BLaER1 (cell line): ENCODE results near the gene STAG2.
"Not testable (repeated sequence)": the region's sequence is repeated elsewhere in the genome, so short reads cannot be mapped to it uniquely, and the experiment has no call there.

Experiments
- H3K27ac ChIP-seq: shearing (Covaris generic); formaldehyde crosslinking; 2 replicates; pipeline ENCODE4 v1.8.1; 2022
- H3K27me3 ChIP-seq: shearing (Covaris generic); formaldehyde crosslinking; 2 replicates; pipeline ENCODE4 v1.8.1; 2022
- H3K36me3 ChIP-seq: shearing (Covaris generic); formaldehyde crosslinking; 2 replicates; pipeline ENCODE4 v1.8.1; 2022
- H3K4me1 ChIP-seq: shearing (Covaris generic); formaldehyde crosslinking; 2 replicates; pipeline ENCODE4 v1.8.1; 2022
- H3K4me2 ChIP-seq: shearing (Covaris generic); formaldehyde crosslinking; 2 replicates; pipeline ENCODE4 v1.8.1; 2022
- H3K4me3 ChIP-seq: shearing (Covaris generic); formaldehyde crosslinking; 2 replicates; pipeline ENCODE4 v1.8.1; 2022
- H3K9ac ChIP-seq: shearing (Covaris generic); formaldehyde crosslinking; 2 replicates; pipeline ENCODE4 v1.8.1; 2022
- H3K9me3 ChIP-seq: shearing (Covaris generic); formaldehyde crosslinking; 2 replicates; pipeline ENCODE4 v1.8.1; 2022
- H4K20me1 ChIP-seq: shearing (Covaris generic); formaldehyde crosslinking; 2 replicates; pipeline ENCODE4 v1.8.1; 2022
- Cebpa-rat ChIP-seq: shearing (Covaris generic); IDR thresholded peaks from 2 replicates; pipeline ENCODE4 v1.8.1; 2022

STAG2 gene

DNA sequence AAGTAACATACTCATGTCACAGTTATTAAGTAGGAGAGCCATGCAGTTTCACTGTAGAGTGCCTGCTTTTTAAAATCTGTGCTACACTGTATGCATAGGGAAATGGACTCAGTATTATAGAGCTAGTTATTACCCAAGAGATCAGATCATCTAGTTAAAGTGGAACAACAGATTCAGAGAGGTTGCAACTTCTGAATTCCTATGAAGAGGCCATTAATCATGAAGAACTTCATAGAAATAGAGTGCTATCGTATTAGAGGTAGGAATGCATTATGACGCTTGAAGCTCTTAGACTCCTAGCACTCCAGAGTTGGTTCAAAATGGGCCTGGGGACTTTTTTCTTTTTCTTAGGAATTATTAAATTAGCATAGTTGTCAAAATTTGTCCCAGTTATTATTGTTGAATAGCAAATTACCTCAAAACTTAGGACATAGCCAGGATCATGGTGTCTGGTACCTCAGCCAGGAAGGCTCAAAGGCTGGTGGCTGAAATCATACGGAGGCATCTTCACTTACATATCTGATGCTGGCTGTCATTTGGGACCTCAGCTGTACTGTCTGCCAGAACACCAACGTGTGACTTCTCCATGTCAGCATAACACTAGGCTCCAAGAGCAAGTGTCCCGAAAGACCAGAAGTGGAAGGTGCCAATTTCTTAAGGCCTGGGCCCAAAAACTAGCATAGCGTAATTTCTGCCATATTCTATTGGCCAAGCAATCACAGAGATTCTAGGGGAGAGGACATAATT is 125.7 kb downstream of the STAG2 start:
- Histone ChIP-seq H3K36me3 (peaks cover 70% of the 10 kb centered on the region), H4K20me1 (0 out of 2 replicates have a peak, but pooled peaks cover 15% of the 10 kb centered on the region)

DNA sequence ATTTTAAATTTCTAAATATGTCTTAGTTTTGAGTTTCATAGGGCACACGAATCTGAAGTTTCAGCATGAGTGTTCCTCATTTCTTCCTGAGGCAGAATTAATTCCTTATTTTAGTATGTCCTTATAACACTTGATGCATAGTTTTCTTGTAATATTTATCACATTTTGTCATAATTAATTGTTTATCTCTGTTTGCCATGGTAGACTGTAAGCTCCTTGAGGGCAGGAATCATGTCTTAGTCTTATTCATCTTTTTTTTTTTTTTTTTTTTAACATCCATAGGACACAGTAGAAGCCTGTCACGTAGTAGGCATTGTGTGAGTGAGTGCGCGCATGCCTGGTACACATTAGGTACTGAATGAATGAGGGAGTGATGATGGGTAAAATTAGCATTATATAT is 131.7 kb downstream of the STAG2 start:
- no peak overlapping the region for H3K4me2 ChIP-seq
- no peak overlapping the region for H3K4me3 ChIP-seq
- no peaks in the 10 kb centered on the region for H3K4me1 ChIP-seq
- no peak for TF ChIP-seq Cebpa-rat
- H3K36me3 ChIP-seq = peaks cover 57% of the 10 kb centered on the region
- H3K27me3 ChIP-seq = peaks cover 68% of the 10 kb centered on the region
- no peak overlapping the region for H3K27ac ChIP-seq
- H4K20me1 ChIP-seq = peaks cover 16% of the 10 kb centered on the region; the same call in 1 of the 2 replicates
- no peak overlapping the region for H3K9ac ChIP-seq
- no peaks in the 10 kb centered on the region for H3K9me3 ChIP-seq

More for the DNA sequence above, 125.7 kb downstream of the STAG2 start:
- Histone ChIP-seq H3K9me3 (no peaks in the 10 kb centered on the region), H3K9ac (no peak overlapping the region), H3K4me3 (no peak overlapping the region), H3K4me2 (no peak overlapping the region), H3K27me3 (peaks cover 61% of the 10 kb centered on the region), H3K4me1 (no peaks in the 10 kb centered on the region), H3K27ac (no peak overlapping the region)
- TF ChIP-seq Cebpa-rat = no peak

DNA sequence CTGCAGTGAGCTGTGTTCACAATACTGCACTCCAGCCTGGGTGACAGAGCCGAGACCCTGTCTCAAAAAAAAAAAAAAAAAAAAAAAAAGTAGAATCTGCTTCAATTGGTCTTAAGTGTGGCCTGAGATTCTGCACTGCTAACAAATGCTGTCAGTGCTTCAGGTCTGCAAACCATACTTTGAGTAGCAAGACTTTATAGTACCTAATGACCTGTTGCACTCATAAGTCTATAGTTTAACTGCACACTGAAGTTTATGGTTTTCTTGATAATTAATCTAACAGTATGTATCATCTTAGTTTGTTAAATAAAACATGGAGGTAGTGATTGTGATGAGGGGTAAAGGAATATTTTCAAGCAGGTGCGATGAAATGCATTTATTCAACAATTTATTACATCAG is 135.6 kb downstream of the STAG2 start:
- Histone ChIP-seq H3K27me3 (peaks cover 72% of the 10 kb centered on the region), H3K36me3 (peaks cover 33% of the 10 kb centered on the region), H3K27ac (no peak overlapping the region), H3K4me3 (no peak overlapping the region), H3K4me1 (no peaks in the 10 kb centered on the region), H4K20me1 (peaks cover 9% of the 10 kb centered on the region; the same call in 1 of the 2 replicates), H3K9ac (no peak overlapping the region), H3K4me2 (no peak overlapping the region), H3K9me3 (no peaks in the 10 kb centered on the region)
- no peak for TF ChIP-seq Cebpa-rat

DNA sequence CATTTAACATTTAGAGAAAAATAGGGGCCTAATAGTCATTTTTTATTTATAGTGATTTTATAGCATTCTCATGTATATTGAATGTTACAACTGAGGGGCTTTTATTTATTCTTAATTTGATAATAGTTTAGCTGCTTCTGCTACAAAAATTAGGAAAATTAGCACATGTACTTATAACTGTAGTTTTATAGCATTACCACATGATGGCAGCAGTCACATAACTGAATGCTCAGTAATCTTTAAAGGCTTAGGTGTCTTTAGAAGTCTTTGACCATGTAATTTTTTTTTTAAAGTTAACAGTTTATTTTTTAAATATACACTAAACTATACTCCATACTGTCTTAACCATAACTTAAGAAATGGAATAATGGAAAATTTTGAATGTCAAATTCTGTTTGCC is 136.6 kb downstream of the STAG2 start:
- Histone ChIP-seq H4K20me1 (peaks cover 9% of the 10 kb centered on the region; the same call in 1 of the 2 replicates), H3K36me3 (peaks cover 34% of the 10 kb centered on the region), H3K4me1 (no peaks in the 10 kb centered on the region), H3K9ac (no peak overlapping the region), H3K4me3 (no peak overlapping the region), H3K9me3 (peaks cover 3% of the 10 kb centered on the region), H3K4me2 (no peak overlapping the region), H3K27ac (no peak overlapping the region), H3K27me3 (peaks cover 69% of the 10 kb centered on the region)
- TF ChIP-seq Cebpa-rat = no peak

DNA sequence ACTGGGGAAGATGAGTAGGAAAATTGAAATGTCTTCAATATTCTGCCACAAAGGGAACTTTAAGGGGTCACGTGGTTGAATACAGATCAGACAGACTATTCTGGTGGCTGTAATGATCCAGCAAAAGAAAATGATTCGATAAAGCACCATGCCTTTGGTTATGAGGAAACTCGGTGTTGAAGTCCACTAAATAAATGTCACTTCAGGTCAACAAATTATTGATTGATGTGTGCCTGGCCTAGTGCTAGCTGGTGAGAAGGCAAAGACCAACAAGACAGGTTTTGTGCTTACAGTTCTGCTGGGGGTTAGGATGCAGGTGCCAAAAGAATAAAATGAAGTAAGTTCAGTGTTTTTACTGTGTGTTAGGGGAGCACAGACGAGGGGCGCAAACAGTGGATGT is 142.5 kb downstream of the STAG2 start:
- TF ChIP-seq Cebpa-rat = no peak
- Histone ChIP-seq H3K9me3 (peaks cover 18% of the 10 kb centered on the region), H4K20me1 (no peaks in the 10 kb centered on the region)

DNA sequence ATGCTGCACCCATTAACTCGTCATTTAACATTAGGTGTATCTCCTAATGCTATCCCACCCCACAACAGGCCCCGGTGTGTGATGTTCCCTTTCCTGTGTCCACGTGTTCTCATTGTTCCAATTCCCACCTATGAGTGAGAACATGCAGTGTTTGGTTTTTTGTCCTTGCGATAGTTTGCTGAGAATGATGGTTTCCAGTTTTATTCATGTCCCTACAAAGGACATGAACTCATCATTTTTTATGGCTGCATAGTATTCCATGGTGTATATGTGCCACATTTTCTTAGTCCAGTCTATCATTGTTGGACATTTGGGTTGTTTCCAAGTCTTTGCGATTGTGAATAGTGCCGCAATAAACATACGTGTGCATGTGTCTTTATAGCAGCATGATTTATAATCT is 143.0 kb downstream of the STAG2 start:
- not testable (repeated sequence) for H3K27ac ChIP-seq, H3K9ac ChIP-seq, H3K4me2 ChIP-seq, H4K20me1 ChIP-seq, H3K4me1 ChIP-seq, H3K4me3 ChIP-seq
- H3K36me3 ChIP-seq = peaks cover 19% of the 10 kb centered on the region
- H3K9me3 ChIP-seq = peaks cover 22% of the 10 kb centered on the region
- peaks cover 41% of the 10 kb centered on the region; the same call in 1 of the 2 replicates for H3K27me3 ChIP-seq

More for the DNA sequence above, 142.5 kb downstream of the STAG2 start:
- no peak overlapping the region for H3K4me3 ChIP-seq
- no peak overlapping the region for H3K27ac ChIP-seq
- peaks cover 41% of the 10 kb centered on the region; the same call in 1 of the 2 replicates for H3K27me3 ChIP-seq
- peaks cover 23% of the 10 kb centered on the region for H3K36me3 ChIP-seq
- H3K4me2 ChIP-seq = no peak overlapping the region
- H3K4me1 ChIP-seq = no peaks in the 10 kb centered on the region
- H3K9ac ChIP-seq = no peak overlapping the region

DNA sequence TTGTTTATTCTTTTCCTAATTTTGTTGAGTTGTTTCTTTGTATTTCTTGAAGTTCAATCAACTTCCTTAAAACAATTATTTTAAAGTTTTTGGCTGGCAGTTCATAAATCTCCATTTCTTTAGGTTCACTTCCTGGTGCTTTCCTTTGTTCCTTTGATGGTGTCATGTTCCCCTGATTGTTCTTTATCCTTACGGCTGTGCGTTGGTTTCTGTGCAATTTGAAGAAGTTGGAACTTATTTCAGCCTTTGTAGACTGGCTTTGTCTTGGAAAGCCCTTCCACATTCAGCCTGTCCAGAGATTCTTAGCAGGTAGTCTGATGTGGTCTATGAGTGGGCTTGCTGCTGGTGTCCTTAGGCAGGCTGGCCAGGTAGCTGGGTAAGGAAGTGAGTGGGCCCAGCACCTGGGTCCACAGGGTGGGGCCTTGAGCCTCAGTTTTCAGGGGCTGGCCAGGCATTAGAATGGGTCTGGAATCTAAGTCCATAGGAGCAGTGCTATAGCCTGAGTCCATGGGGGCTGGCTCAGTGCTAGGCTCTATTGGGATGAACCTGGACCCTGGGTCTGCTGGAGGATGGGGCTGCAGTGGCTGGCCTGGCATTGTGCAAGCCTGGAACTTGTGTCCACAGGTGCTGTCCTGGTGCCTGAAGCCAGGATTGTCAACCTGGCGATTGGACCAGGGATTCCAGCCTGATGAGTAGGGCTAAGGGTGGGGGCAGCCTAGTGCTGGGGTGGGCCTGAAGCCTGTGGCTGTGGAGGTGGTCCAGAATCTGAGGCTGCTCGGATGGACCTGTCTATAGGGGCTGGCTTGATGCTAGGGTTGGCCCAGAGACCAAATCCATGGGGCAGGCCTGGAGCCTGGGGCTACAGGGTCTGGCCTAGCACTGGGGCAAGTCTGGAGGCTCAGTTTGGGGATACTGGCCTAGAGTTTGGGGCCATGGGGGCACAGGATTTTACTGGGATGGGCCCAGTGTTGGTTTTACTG is 152.4 kb downstream of the STAG2 start:
- H3K27me3 ChIP-seq = peaks cover 56% of the 10 kb centered on the region
- H3K4me3 ChIP-seq = no peak overlapping the region
- peaks cover 14% of the 10 kb centered on the region for H3K9me3 ChIP-seq
- no peak overlapping the region for H3K4me2 ChIP-seq
- no peak overlapping the region for H3K9ac ChIP-seq
- H3K36me3 ChIP-seq = 0 out of 2 replicates have a peak, but pooled peaks cover 4% of the 10 kb centered on the region
- H4K20me1 ChIP-seq = no peaks in the 10 kb centered on the region; the same call in 1 of the 2 replicates
- H3K4me1 ChIP-seq = no peaks in the 10 kb centered on the region
- H3K27ac ChIP-seq = no peak overlapping the region
- no peak for TF ChIP-seq Cebpa-rat

DNA sequence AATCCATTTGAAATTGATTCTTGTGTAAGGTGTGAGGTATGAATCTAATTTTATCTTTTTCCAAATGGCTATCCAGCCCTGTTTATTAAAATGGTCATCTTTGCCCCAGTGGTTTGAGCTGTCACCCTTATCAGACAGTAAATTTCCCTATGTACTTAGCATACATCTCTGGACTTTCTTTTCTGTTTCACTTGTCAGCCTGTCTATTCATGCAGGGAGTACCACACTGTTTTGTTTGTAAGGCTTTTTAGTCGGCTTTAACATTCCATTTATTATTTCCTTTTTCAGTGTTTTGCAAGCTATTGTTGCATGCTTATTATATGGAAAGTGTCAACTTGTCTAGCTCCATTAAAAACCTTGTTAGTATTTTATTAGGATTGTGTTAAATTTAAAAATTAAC is 155.8 kb downstream of the STAG2 start:
- H3K9me3 ChIP-seq = no peaks in the 10 kb centered on the region
- no peak overlapping the region for H3K9ac ChIP-seq
- H3K27ac ChIP-seq = no peak overlapping the region
- no peak for TF ChIP-seq Cebpa-rat
- H3K4me2 ChIP-seq = no peak overlapping the region
- peaks cover 49% of the 10 kb centered on the region for H3K27me3 ChIP-seq
- H3K36me3 ChIP-seq = no peaks in the 10 kb centered on the region
- H4K20me1 ChIP-seq = no peaks in the 10 kb centered on the region; the same call in 1 of the 2 replicates
- H3K4me3 ChIP-seq = no peak overlapping the region
- H3K4me1 ChIP-seq = no peaks in the 10 kb centered on the region

DNA sequence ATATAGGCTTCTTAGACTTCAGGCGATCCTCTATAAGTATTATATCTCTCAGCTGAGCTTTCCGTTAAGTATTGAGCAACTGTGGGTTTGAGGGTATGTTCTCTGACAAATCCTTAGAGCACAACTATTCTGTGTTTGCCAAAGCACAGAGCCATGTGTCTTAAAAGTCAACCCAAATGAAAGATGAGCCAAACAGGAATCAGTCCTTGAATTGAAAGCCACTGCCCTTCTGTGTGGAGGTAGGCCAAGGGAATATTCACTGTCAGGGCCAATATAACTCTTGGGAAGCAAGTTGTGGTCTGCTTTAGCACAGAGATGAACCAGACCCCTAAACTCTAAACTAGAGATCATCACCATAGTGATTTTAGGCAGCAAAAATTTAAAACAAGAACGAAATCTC is 164.0 kb downstream of the STAG2 start:
- H3K36me3 ChIP-seq = no peaks in the 10 kb centered on the region
- no peak for TF ChIP-seq Cebpa-rat
- peaks cover 29% of the 10 kb centered on the region for H3K27me3 ChIP-seq
- peaks cover 10% of the 10 kb centered on the region; the same call in 1 of the 2 replicates for H3K9me3 ChIP-seq
- H3K4me3 ChIP-seq = no peak overlapping the region
- H3K4me1 ChIP-seq = no peaks in the 10 kb centered on the region
- H3K9ac ChIP-seq = no peak overlapping the region
- H3K27ac ChIP-seq = no peak overlapping the region
- no peak overlapping the region for H3K4me2 ChIP-seq
- H4K20me1 ChIP-seq = no peaks in the 10 kb centered on the region
